Measurements from ENCODE around the gene INTS1.

DNA sequence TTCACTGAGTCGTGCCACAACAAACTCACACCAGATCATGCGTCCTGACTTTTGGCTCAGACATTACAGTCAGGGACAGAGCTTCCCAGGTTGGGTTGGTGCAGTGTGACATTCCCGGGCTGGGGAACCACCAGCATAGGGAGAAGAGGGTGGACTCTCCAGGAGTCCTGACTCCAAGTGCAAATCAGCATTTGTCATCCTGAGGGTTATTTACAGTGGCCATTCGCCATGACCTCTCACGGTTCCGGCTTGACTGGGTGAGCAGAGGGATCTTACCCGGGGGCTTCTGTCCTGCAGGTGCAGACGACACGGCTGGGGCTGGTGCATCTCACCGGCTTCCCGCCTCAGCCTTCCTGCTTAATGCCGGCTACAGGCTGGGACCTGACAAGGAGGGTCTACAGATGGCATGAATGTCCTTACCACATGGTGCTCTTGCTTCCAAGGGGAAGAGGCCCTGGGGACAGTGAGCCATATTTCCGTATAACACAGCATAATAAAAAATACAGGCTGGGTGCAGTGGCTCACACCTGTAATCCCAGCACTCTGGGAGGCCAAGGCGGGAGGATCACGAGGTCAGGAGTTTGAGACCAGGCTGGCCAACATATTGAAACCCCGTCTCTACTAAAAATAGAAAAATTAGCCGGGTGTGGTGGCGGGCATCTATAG, 12.5 kb upstream of the INTS1 start:
- TF ChIP-seq, protein P1, sequence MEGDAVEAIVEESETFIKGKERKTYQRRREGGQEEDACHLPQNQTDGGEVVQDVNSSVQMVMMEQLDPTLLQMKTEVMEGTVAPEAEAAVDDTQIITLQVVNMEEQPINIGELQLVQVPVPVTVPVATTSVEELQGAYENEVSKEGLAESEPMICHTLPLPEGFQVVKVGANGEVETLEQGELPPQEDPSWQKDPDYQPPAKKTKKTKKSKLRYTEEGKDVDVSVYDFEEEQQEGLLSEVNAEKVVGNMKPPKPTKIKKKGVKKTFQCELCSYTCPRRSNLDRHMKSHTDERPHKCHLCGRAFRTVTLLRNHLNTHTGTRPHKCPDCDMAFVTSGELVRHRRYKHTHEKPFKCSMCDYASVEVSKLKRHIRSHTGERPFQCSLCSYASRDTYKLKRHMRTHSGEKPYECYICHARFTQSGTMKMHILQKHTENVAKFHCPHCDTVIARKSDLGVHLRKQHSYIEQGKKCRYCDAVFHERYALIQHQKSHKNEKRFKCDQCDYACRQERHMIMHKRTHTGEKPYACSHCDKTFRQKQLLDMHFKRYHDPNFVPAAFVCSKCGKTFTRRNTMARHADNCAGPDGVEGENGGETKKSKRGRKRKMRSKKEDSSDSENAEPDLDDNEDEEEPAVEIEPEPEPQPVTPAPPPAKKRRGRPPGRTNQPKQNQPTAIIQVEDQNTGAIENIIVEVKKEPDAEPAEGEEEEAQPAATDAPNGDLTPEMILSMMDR (IDR thresholded peaks at IDR 0.05; ENCODE audit: low read length), result no peak
- TF ChIP-seq EZH2 (optimal IDR thresholded peaks at IDR 0.05; ENCODE audit: low read depth, low read length) (no peak), EZH2phosphoT487 (IDR thresholded peaks at IDR 0.05; ENCODE audit: low read length) (no peak)

Data from MM.1S (cell line).